Heart left ventricle (tissue), 16 donors: ENCODE data around the gene FAXDC2. TPM values are rescaled to one million over a fixed set of nuclear protein-coding genes. Genes with fewer than 3 reads are reported as not detected.

Experiments
- ATAC-seq, 4 donors: fragments of 200-7000 bp; cut with Tn5 transposase; one replicate each; pipeline ENCODE4 v1.9.1; 2020 to 2022; ENCODE audit warnings: moderate library complexity in 4 of 4, mild to moderate bottlenecking in 3 of 4, moderate number of reproducible peaks in 1 of 4
- DNase-seq, 5 donors: peaks; one replicate each; pipeline ENCODE4 v3.0.0-alpha.2; 2020
- H3K27ac ChIP-seq, 12 donors: fragments of 200-600 bp; sonication (generic) in 4 of 12; one replicate each; pipeline versions ENCODE4 v1.5.0 to v1.8.0; 2016 to 2022; ENCODE audit warnings: mild to moderate bottlenecking in 2 of 12
- H3K27me3 ChIP-seq, 9 donors: fragments of 200-600 bp; sonication (generic) in 2 of 9; one replicate each; pipeline versions ENCODE4 v1.5.1 to v1.8.0; 2016 to 2022; ENCODE audit warnings: mild to moderate bottlenecking in 3 of 9
- H3K36me3 ChIP-seq, 9 donors: fragments of 200-600 bp; sonication (generic) in 2 of 9; one replicate each; pipeline versions ENCODE4 v1.5.0 to v1.8.0; 2018 to 2022; ENCODE audit warnings: mild to moderate bottlenecking in 2 of 9
- H3K4me1 ChIP-seq, 12 donors: fragments of 200-600 bp; sonication (generic) in 4 of 12; one replicate each; pipeline versions ENCODE4 v1.5.0 to v1.8.0; 2016 to 2022; ENCODE audit warnings: mild to moderate bottlenecking in 3 of 12
- H3K4me3 ChIP-seq, 12 donors: fragments of 200-600 bp; sonication (generic) in 4 of 12; one replicate each; pipeline versions ENCODE4 v1.5.0 to v1.8.0; 2017 to 2022; ENCODE audit warnings: mild to moderate bottlenecking in 9 of 12, moderate library complexity in 4 of 12
- H3K9me3 ChIP-seq, 12 donors: fragments of 200-600 bp; sonication (generic) in 4 of 12; one replicate each; pipeline versions ENCODE4 v1.5.0 to v1.8.0; 2016 to 2022; ENCODE audit warnings: mild to moderate bottlenecking in 1 of 12
- CTCF ChIP-seq, 12 donors: fragments of 200-600 bp; sonication (generic) in 4 of 12; IDR thresholded peaks; one replicate each; pipeline versions ENCODE4 v1.5.0 to v1.8.0; 2018 to 2022; ENCODE audit warnings: antibody characterized with exemption in 12 of 12, mild to moderate bottlenecking in 5 of 12
- POLR2A ChIP-seq, 2 donors: fragments of 450-650 bp; IDR thresholded peaks; one replicate each; pipeline ENCODE4 v1.6.1; 2017; ENCODE audit warnings: antibody characterized with exemption in 2 of 2, mild to moderate bottlenecking in 2 of 2, moderate library complexity in 2 of 2
- WGBS, 4 donors: extraction: QIAGEN DNeasy Blood & Tissue Kit in 2 of 4; methylation state at CpG; one replicate each; pipeline versions ENCODE4 v1.1.5 to v1.1.7; 2013 to 2018; 5-methylcytosine and 5-hydroxymethylcytosine counted together
- intact Hi-C, 10 donors: fragments of 100-400 bp; cut with DNase I; formaldehyde crosslinking; loops; one replicate each; pipeline versions ENCODE4 v1.11.1 to v1.14.2; 2022
- polyA plus RNA-seq, 2 donors: library from polyadenylated mRNA; stranded (reverse); fragments of 200-250 nt; gene quantifications; one replicate each; pipeline ENCODE4 v1.2.3, GENCODE V29; 2013
- total RNA-seq, 9 donors: library from RNA; depleted of rRNA in 2 of 9; stranded (reverse); fragments of >200 nt in 2 of 9; fragmentation: NEBNext Ultra II Directional in 3 of 9; extraction: Animal tissue kit (Norgen Biotek cat#: 25700) in 3 of 9; gene quantifications; one replicate each; pipeline versions ENCODE4 v1.1.0 to v1.2.4, GENCODE V29; 2016 to 2023
- donor health status: ischemic (EF 13 %, LVEDD 7.1; RV severe dilation, severe dysfunction).
- donor health status: healthy with polysubstance abuse.
- donor health status: DM: no; HTN: yes; CAD: no.
- donor health status: DM: no; HTN: no; CAD: no.
- donor health status: ischemic (EF 25% LVEDD 6.9; RV normal size, moderate dysfunction).
- donor health status: ischemic (EF 25% LVEDD 5.7; RV mildly dilated, moderate dysfunction).
- donor health status: healthy.
- donor health status: DM: yes; HTN: yes; CAD: no.
- donor health status: ischemic (EF 35%, LVEDD 5.7; RV mildly dilated, moderate dysfunction).
- donor health status: nonischemic (EF 11% LVEDD 7.7; RV severe dilation, severe dysfunction).
- donor health status: DM: yes; HTN: yes; CAD: no.
- donor health status: PGD.
- donor health status: ischemic (EF 29% LVEDD 5.4; RV normal size, mild dysfunction).
- donor health status: nonischemic (EF 23%, LVEDD 6.1; RV moderate dilation, normal function).

The FAXDC2 gene
- total and polyA plus RNA-seq, 11 donors = 5.3 to 39.5 (median 21.9) TPM

- peaks cover 0 to 100% (median 95%) of the 10 kb centered on the region in 9 donors for H3K36me3 ChIP-seq
- TF ChIP-seq CTCF (IDR thresholded peaks at IDR 0.05) (no peak), POLR2A (IDR thresholded peaks at IDR 0.05) (no peak)
- H3K9me3 ChIP-seq = no peaks in the 10 kb centered on the region
- intact Hi-C loops = loop anchor here in 2 of 10 donors (10.0 kb wide), 2 partner anchors 61 to 79 kb away; partner anchors contain the start of gene LARP1 (in 1 of the 2)
- DNase-seq (no peak), ATAC-seq (no peak)
- no peak overlapping the region for H3K27ac ChIP-seq
- H3K4me1 ChIP-seq = peaks cover 0 to 26% (median 8%) of the 10 kb centered on the region in 12 donors
- no peak overlapping the region for H3K4me3 ChIP-seq
- WGBS, 4 donors = 80 to 87% (median 81%) methylated on average over 5 of the region's 5 CpGs
- H3K27me3 ChIP-seq = no peaks in the 10 kb centered on the region
These were observed 34.6 kb downstream of the FAXDC2 start for GRCh38 chr5:154815684-154816247.

- Histone ChIP-seq H3K27me3 (no peaks in the 10 kb centered on the region), H3K36me3 (peaks cover 0 to 100% (median 95%) of the 10 kb centered on the region in 9 donors), H3K9me3 (no peaks in the 10 kb centered on the region), H3K4me1 (peaks cover 0 to 26% (median 8%) of the 10 kb centered on the region in 12 donors), H3K27ac (no peak overlapping the region), H3K4me3 (no peak overlapping the region)
- intact Hi-C loops = loop anchor here in 2 of 10 donors (10.0 kb wide), 2 partner anchors 60 to 80 kb away; partner anchors contain the start of gene LARP1 (in 1 of the 2)
- WGBS, 4 donors = 79 to 84% (median 83%) methylated on average over 9 to 11 of the region's 11 CpGs
- no peak for ATAC-seq
- no peak for DNase-seq
- TF ChIP-seq POLR2A (IDR thresholded peaks at IDR 0.05) = no peak
- TF ChIP-seq CTCF (IDR thresholded peaks at IDR 0.05) = no peak
These were observed 35.4 kb downstream of the FAXDC2 start for GRCh38 chr5:154815025-154815424.

GRCh38 chr5:154813736-154814135 is 36.7 kb downstream of the FAXDC2 start:
- DNase-seq (no peak), ATAC-seq (no peak)
- peak overlapping the region in 1 of 12 donors; percentile 37 for H3K27ac ChIP-seq
- peaks cover 0 to 100% (median 95%) of the 10 kb centered on the region in 9 donors for H3K36me3 ChIP-seq
- no peaks in the 10 kb centered on the region for H3K9me3 ChIP-seq
- TF ChIP-seq CTCF (IDR thresholded peaks at IDR 0.05) = no peak
- no peak for TF ChIP-seq POLR2A (IDR thresholded peaks at IDR 0.05)
- H3K27me3 ChIP-seq = no peaks in the 10 kb centered on the region
- intact Hi-C loops = loop anchor here in 7 of 10 donors (2.0 to 10.0 kb wide), 6 partner anchors 56 to 165 kb away; partner anchors contain the start of gene LARP1 (in 3 of the 7)
- peaks cover 0 to 19% (median under 1%) of the 10 kb centered on the region in 12 donors for H3K4me1 ChIP-seq
- no peak overlapping the region for H3K4me3 ChIP-seq
- WGBS, 4 donors = 72 to 76% (median 75%) methylated on average over 9 to 10 of the region's 10 CpGs

GRCh38 chr5:154813158-154813557 is 37.2 kb downstream of the FAXDC2 start:
- intact Hi-C loops = loop anchor here in 7 of 10 donors (2.0 to 10.0 kb wide), 6 partner anchors 56 to 164 kb away; partner anchors contain the start of gene LARP1 (in 3 of the 7)
- H3K9me3 ChIP-seq = no peaks in the 10 kb centered on the region
- WGBS, 4 donors = 73 to 87% (median 78%) methylated on average over 4 of the region's 4 CpGs
- H3K4me1 ChIP-seq = peaks cover 0 to 13% (median 0%) of the 10 kb centered on the region in 12 donors
- peaks cover 0 to 100% (median 95%) of the 10 kb centered on the region in 9 donors for H3K36me3 ChIP-seq
- ATAC-seq = no peak
- peak overlapping the region in 1 of 12 donors; percentile 37 for H3K27ac ChIP-seq
- DNase-seq = no peak
- H3K27me3 ChIP-seq = no peaks in the 10 kb centered on the region
- no peak overlapping the region for H3K4me3 ChIP-seq
- TF ChIP-seq POLR2A (IDR thresholded peaks at IDR 0.05) = no peak
- no peak for TF ChIP-seq CTCF (IDR thresholded peaks at IDR 0.05)
